SK-N-SH (cell line): Measurements from ENCODE around the gene FGD4.

Source experiments
- CHD2 ChIP-seq: fragments of 150-350 bp; IDR thresholded peaks from 2 replicates; pipeline ENCODE4 v1.6.1; 2018; ENCODE audit warnings: low read length; ENCODE audit not compliant: partially characterized antibody
- CTCF ChIP-seq: fragments of 200-600 bp; sonication (generic); IDR thresholded peaks from 2 replicates; pipeline ENCODE4 v1.6.1; 2017; ENCODE audit warnings: antibody characterized with exemption, mild to moderate bottlenecking, moderate library complexity
- FOXM1 ChIP-seq: IDR thresholded peaks from 2 replicates; pipeline ENCODE4 v1.4.0; 2012; ENCODE audit warnings: low read depth, mild to moderate bottlenecking
- MEF2A ChIP-seq: IDR thresholded peaks from 2 replicates; pipeline ENCODE4 v1.4.0; 2012; ENCODE audit warnings: low read depth, borderline replicate concordance
- SMC3 ChIP-seq: IDR thresholded peaks from 2 replicates; pipeline ENCODE4 v1.6.1; 2012; ENCODE audit warnings: low read depth, low read length, improper control_type of control experiment
- TAF1 ChIP-seq: IDR thresholded peaks from 2 replicates; pipeline ENCODE4 v1.6.1; 2012; ENCODE audit warnings: low read depth, mild to moderate bottlenecking, low read length, moderate library complexity, borderline replicate concordance
- USF2 ChIP-seq: fragments of 150-350 bp; IDR thresholded peaks from 2 replicates; pipeline ENCODE4 v1.6.1; 2017; ENCODE audit warnings: antibody characterized with exemption, low read length, low read depth, borderline replicate concordance
- YY1 ChIP-seq: IDR thresholded peaks from 2 replicates; pipeline ENCODE4 v1.4.0; 2012; ENCODE audit warnings: low read depth, mild to moderate bottlenecking

- TF ChIP-seq USF2 (no peak), FOXM1 (no peak), YY1 (no peak), CTCF (no peak), TAF1 (no peak), MEF2A (no peak), CHD2 (no peak), SMC3 (no peak)
These were observed 99.7 kb downstream of the FGD4 start for GRCh38 chr12:32499048-32499447.
